ENCODE measurements around the gene SGPP2.
"Not testable (repeated sequence)": the region's sequence is repeated elsewhere in the genome, so short reads cannot be mapped to it uniquely, and the experiment has no call there.

SGPP2 gene

GRCh38 chr2:222532315-222532714, 108.0 kb downstream of the SGPP2 start:
- DNase-seq, result no peak

GRCh38 chr2:222535477-222535876, 111.1 kb downstream of the SGPP2 start:
- no peak for DNase-seq

GRCh38 chr2:222538535-222538934, 114.2 kb downstream of the SGPP2 start:
- DNase-seq, result no peak

GRCh38 chr2:222544661-222545060, 120.3 kb downstream of the SGPP2 start:
- DNase-seq, result no peak

GRCh38 chr2:222545823-222546795, 121.8 kb downstream of the SGPP2 start:
- no peak for DNase-seq

- no peak for DNase-seq
These were observed 122.7 kb downstream of the SGPP2 start for GRCh38 chr2:222547083-222547482.

GRCh38 chr2:222548992-222549391, 124.6 kb downstream of the SGPP2 start:
- DNase-seq, result no peak

GRCh38 chr2:222554517-222554916, 130.2 kb downstream of the SGPP2 start:
- DNase-seq, result no peak

GRCh38 chr2:222561151-222561550, 136.8 kb downstream of the SGPP2 start:
- no peak for DNase-seq

GRCh38 chr2:222561817-222562645, 137.7 kb downstream of the SGPP2 start:
- DNase-seq, result peak; percentile 37

- DNase-seq, result no peak
These were observed 138.9 kb downstream of the SGPP2 start for GRCh38 chr2:222563106-222563718.

GRCh38 chr2:222563936-222564335, 139.6 kb downstream of the SGPP2 start:
- DNase-seq, result no peak

- DNase-seq, result no peak
These were observed 141.9 kb downstream of the SGPP2 start for GRCh38 chr2:222566229-222566628.

- DNase-seq, result no peak
These were observed 144.5 kb downstream of the SGPP2 start for GRCh38 chr2:222568865-222569264.

GRCh38 chr2:222569826-222570225, 145.5 kb downstream of the SGPP2 start:
- no peak for DNase-seq

GRCh38 chr2:222572264-222572721, 147.9 kb downstream of the SGPP2 start:
- DNase-seq, result no peak

GRCh38 chr2:222572751-222573174, 148.4 kb downstream of the SGPP2 start:
- DNase-seq, result no peak

GRCh38 chr2:222575618-222576017, 151.3 kb downstream of the SGPP2 start:
- DNase-seq, result no peak

- DNase-seq, result no peak
These were observed 152.1 kb downstream of the SGPP2 start for GRCh38 chr2:222576171-222577081.

- DNase-seq, result no peak
These were observed 153.0 kb downstream of the SGPP2 start for GRCh38 chr2:222577341-222577740.

- DNase-seq, result no peak
These were observed 158.6 kb downstream of the SGPP2 start for GRCh38 chr2:222582928-222583327.

GRCh38 chr2:222584589-222584988, 160.2 kb downstream of the SGPP2 start:
- not testable (repeated sequence) for DNase-seq
